Left forelimb (tissue), 1 donor: ENCODE measurements around the gene CGA.
"Not testable (repeated sequence)": the region's sequence is repeated elsewhere in the genome, so short reads cannot be mapped to it uniquely, and the experiment has no call there.

ENCODE experiments used
- DNase-seq: peaks from one replicate; pipeline ENCODE4 v3.0.0-alpha.2; 2018; ENCODE audit warnings: low spot score

The CGA gene

GRCh38 chr6:87095087-87095509, at the start of gene CGA:
TSS of gene CGA (minus strand) at chr6:87095106. CDS start at chr6:87088200, 6,906 bp downstream.
- DNase-seq, result no peak

DNA sequence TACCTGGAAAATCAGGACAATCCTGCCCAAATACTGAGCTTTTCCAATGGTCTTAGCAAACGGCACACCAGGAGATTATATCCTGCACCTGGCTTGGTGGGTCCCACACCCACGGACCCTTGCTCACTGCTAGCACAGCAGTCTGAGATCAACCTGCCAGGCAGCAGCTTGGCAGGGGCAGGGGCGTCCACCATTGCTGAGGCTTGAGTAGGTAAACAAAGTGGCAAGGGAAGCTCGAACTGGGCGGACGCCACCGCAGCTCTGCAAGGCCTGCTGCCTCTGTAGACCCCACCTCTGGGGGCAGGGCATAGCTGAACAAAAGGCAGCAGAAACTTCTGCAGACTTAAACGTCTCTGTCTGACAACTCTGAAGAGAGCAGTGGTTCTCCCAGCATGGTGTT, 45.0 kb upstream of the CGA start:
- not testable (repeated sequence) for DNase-seq

DNA sequence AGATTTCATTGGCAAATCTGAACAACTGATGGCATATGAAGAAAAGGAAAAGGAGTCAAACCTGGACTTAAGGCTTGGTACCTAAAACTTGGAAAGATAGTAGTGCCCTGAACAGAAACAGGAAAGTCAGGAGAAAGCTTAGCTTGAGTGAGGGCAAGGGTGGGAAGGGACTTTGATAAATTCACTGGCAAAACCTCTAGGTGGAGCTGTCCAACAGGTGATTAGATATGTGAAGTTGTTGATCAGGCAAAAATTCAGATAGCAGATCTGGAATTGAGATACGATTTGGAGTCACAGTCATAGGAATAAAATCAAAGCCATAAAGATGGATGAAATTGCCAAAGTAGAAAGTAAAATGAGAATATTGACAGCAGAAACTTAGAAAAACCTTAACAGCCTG, 44.3 kb upstream of the CGA start:
- DNase-seq, result no peak

DNA sequence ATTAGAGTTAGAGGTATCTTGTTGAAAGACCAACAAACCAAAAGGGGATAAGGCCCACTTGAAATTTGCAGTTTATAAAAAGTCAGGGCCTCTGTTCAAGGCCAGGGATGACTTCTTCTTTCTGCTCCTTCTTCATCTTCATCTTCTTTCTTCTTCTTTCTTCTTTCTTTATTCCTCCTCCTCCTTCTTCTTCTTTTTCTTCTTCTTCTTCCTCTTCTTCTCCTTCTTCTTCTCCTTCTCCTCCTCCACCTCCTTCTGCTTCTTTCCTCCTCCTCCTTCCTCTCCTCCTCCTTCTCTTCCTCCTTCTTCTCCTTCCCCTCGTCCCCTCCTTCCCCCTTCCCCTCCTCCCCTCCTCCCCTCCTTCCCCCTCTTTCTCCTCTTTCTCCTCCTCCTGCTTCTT, 42.1 kb upstream of the CGA start:
- no peak for DNase-seq

DNA sequence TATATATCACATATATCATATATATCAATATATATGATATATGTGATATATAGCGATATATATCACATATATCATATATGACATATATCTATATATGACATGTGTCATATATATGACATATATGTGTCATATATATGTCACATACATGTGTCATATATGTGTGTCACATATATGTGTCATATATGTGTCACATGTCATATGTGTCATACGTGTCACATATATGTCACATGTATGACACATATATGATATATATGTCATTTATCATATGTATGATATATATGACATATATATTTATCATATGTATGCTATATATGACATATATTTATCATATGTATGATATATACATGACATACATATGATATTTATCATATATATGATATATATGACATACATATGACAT, 32.8 kb upstream of the CGA start:
- DNase-seq, result no peak

GRCh38 chr6:87126501-87126900, 31.6 kb upstream of the CGA start:
- no peak for DNase-seq

DNA sequence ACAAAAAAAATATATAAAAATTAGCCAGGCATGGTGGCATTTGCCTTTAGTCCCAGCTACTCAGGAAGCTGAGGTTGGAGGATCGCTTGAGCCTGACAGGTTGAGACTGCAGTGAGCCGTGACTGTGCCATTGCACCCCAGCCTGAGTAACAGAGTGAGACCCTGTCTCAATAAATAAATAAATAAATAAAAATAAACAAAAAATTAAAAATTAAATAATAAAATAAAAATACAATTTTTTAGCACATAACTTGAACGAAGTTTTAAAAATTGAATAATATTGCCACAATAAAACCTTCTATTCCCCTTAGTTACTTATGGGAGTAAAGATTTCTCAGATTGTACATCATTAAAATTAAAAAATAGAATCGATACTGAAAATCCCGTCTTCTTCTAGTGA, 29.2 kb upstream of the CGA start:
- DNase-seq, result no peak

GRCh38 chr6:87122477-87122876, 27.6 kb upstream of the CGA start:
- no peak for DNase-seq

DNA sequence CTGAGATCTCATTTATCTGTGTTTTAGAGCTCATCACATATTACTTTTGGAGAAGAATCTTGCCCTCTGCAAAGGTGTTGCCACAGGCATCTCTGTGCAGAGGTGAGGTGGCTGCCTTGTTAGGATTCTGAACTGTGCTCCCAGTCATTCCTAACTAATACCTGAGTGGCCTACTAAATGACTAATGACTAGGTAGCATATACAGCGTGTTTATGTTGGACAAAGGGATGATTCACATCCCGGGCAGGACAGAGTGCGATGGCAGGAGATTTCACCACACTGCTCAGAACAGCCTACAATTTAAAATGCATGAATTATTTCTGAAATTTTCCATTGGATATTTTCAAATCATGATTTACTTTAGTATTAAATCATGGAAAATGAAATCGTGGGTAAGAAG, 23.1 kb upstream of the CGA start:
- no peak for DNase-seq

DNA sequence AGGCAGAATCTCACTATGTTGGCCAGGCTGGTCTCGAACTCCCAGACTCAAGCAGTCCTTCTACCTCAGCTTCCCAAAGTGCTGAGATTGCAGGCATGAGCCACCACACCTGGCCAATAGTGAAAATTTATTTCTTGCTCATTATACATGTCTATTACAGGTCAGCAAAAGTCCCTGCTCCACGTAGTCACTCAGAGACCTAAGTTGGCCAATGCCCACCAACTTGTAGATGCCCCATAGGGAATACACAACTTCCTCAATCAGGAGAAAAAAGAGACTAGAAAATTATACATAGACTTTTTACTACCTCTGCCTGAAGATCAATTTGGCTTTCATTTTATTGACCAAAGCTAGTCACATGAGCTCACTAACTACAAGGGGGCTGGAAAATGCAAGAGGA, 22.0 kb upstream of the CGA start:
- DNase-seq, result no peak

- DNase-seq, result no peak
Measured at GRCh38 chr6:87115402-87116135, 20.7 kb upstream of the CGA start.

DNA sequence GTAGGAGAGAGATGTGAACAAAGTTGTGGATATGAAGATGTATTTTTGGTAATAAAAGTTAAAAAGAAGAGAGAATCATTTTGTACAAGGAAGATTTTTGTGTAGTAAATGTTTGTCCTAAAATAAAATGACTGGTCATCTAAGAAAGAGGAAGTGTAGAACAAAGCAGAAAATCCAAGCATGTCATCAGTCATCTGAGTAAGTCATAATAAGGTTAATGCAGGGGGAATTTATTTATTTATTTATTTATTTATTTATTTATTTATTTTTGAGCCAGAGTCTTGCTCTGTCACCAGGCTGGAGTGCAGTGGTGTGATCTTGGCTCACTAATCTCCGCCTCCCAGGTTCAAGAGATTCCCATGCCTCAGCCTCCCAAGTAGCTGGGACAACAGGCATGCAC, 15.7 kb upstream of the CGA start:
- DNase-seq, result no peak

- no peak for DNase-seq
Measured at GRCh38 chr6:87105823-87106222, 10.9 kb upstream of the CGA start.

DNA sequence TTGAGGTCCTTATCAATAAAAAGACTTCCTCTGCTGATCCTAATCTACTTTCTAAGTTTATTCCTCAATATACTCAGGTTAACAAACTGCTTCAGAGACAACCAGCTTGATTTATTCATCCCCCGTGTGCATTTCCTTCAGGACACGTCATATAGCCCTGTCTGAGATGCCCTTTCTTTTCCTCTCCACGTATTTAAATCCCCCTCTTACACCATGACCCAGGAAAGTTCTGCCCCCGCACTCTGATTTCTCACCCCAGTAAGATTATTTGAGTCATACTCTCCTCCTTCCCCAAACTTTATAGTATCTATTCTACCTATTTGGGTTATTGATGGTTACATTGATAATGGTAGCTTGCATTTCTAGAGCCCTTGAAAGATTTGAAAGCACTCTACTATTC, 9.8 kb upstream of the CGA start:
- DNase-seq, result no peak

DNA sequence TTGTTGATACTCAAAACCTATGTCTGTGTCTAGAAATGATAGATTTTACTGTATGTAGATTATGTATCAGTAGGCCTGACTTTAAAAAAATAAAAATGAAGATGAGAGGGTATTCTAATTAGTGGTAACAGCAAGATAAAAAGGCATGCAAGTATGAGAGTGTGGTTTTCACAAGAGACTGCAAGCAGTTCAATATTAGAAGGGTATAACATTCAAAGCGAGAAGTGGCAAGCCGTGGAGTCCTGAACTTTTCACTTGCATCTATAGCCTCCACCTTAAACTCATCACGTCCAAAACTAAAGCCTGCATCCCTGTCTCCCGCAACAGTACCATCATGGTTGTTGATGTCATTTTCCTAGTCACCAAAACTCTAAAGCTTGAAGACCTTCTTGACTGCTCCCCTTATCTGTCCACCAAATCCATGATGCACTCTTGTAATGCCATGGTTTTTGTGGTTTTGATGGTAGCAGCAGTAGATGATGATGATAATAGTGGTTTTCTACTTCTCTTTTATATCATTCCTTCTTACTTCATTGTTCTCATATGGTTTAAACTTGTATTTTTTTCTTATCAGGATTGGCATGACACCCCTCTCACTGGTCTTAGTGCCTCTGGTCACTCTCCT, 9.2 kb upstream of the CGA start:
- DNase-seq, result no peak

GRCh38 chr6:87102151-87102621, 7.3 kb upstream of the CGA start:
- no peak for DNase-seq

GRCh38 chr6:87101067-87101466, 6.2 kb upstream of the CGA start:
- DNase-seq, result no peak

DNA sequence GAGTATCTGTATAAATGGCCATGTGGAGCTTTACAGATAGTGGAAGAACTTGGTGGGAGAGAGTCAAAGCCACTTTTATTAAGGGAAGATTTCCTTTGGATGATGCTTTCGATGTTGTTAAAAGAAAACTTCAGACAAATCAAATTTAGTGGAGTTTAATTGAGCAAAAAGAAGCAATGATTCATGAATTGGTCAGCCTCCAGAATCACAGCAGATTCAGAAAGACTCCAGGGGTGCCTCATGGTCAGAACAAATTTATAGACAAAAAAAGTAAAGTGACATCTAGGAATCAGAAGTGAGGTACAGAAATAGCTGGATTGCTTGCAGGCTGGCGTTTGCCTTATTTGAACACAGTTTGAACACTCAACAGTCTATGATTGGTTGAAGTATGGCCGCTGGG, 5.3 kb upstream of the CGA start:
- DNase-seq, result no peak

- DNase-seq, result no peak
Measured at GRCh38 chr6:87099472-87099871, 4.6 kb upstream of the CGA start.

DNA sequence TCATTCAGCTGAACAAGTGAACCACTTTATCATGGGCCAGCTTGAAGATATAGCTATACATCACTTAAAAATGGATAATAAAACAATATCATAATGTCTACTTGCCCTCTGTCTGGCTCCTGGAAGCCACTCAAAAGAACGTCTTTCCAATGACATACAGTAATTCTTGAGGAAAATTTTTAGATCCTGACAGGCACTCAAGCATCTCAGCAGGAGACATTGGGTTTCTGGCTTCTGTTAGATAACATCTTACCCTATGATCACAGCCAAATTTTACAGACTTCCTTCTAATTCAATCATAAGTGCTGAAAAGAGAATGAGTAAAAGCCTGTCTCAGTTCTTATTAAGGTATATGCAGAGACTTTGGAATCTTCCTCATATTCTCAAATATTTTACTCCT, 330 bp downstream of the CGA start:
- DNase-seq, result no peak

- DNase-seq, result no peak
Measured at GRCh38 chr6:87093651-87094050, 1.3 kb downstream of the CGA start.

- DNase-seq, result no peak
Measured at GRCh38 chr6:87093199-87093598, 1.7 kb downstream of the CGA start.

DNA sequence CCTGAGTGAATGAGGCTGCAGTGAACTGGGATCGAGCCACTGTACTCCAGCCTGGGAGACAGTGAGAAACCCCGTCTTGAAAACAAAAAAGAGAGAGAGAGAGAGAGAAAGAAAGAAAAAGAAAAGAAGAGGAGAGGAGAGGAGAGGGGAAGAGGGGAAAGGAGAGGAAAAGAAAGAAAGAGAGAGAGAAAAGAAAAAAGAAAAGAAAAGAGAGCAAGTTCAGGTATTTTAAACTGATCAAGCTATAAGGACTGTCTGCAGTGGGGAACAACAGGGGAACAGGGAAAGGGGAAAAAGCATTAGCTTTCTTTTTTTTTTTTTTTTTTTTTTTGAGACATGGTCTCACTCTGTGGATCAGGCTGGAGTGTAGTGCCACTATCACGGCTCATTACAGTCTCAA, 2.5 kb downstream of the CGA start:
- DNase-seq, result no peak

DNA sequence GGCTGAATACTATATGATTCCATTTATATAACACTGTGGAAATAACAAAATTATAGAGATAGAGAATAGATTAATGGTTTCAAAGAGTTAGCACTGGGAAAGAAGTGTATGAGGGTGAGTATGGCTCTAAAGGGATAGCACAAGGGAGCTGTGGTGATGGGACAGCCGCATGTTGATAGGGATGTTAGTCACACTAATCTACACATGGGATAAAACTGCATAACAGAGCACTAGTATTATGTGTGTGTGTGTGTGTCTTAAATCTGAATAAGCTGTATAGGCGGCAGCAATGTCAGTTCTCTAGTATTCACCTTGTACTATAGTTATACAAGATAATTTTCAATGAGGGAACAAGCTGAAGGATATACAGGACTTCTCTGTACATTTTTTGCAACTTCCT, 5.8 kb downstream of the CGA start:
- no peak for DNase-seq
